Measurements from ENCODE around the gene TCEAL4.
A peak's percentile ranks its signal among the peaks of the same experiment; 100 is the strongest.

The TCEAL4 gene

DNA sequence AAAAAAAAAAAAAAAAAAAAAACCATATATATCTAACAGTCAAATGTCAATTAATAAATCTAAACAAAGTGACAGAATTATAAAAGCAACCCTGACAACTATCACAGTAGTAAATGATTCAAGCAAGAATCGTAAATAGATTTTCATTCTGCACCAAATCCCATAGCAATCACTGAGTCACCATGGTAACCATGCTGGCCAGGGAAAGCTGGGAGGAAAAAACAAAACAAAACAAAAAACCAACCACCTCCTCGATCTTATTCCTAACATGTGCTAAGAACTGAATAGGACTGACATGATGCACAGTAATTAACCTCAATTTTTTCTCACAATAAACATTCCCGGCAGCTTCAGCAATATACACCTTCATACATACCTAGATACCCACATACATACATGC lies 35.4 kb upstream of the TCEAL4 start:
- no peak for DNase-seq (ENCODE audit: insufficient read length, low spot score)
- TF ChIP-seq, protein P1, sequence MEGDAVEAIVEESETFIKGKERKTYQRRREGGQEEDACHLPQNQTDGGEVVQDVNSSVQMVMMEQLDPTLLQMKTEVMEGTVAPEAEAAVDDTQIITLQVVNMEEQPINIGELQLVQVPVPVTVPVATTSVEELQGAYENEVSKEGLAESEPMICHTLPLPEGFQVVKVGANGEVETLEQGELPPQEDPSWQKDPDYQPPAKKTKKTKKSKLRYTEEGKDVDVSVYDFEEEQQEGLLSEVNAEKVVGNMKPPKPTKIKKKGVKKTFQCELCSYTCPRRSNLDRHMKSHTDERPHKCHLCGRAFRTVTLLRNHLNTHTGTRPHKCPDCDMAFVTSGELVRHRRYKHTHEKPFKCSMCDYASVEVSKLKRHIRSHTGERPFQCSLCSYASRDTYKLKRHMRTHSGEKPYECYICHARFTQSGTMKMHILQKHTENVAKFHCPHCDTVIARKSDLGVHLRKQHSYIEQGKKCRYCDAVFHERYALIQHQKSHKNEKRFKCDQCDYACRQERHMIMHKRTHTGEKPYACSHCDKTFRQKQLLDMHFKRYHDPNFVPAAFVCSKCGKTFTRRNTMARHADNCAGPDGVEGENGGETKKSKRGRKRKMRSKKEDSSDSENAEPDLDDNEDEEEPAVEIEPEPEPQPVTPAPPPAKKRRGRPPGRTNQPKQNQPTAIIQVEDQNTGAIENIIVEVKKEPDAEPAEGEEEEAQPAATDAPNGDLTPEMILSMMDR (IDR thresholded peaks at IDR 0.05; ENCODE audit: insufficient read depth, missing control alignments) = no peak
- no peak for FAIRE-seq

- FAIRE-seq (no peak), DNase-seq (ENCODE audit: insufficient read length, low spot score) (no peak)
- TF ChIP-seq, protein P1 (IDR thresholded peaks at IDR 0.05; ENCODE audit: insufficient read depth, missing control alignments) = no peak
These were observed 34.8 kb upstream of the TCEAL4 start for GRCh38 chrX:103550415-103551051.

DNA sequence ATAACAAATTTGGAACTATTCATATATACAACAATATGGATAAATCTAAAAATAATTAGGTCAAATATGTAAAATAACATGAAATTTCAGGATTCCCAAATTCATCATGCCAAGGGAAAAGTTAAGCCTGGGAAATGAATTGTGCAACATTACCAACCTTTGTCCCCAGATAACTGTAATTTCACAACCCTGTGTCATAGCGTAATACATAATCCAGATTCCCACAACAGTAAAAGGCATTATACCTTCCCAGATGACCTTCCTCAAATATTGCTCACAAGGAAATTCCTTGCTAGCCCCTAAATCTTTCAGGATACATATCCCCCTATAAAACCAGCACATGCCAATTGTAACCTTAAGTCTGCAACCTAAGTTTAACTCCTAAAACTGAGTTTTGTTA lies 33.1 kb upstream of the TCEAL4 start:
- no peak for DNase-seq (ENCODE audit: insufficient read length, low spot score)
- FAIRE-seq = no peak
- TF ChIP-seq, protein P1 (IDR thresholded peaks at IDR 0.05; ENCODE audit: insufficient read depth, missing control alignments) = no peak

GRCh38 chrX:103554687-103555424 lies 30.5 kb upstream of the TCEAL4 start:
- TF ChIP-seq, protein P1 (IDR thresholded peaks at IDR 0.05; ENCODE audit: insufficient read depth, missing control alignments) = no peak
- FAIRE-seq (peak; percentile 70), DNase-seq (ENCODE audit: insufficient read length, low spot score) (no peak)

GRCh38 chrX:103556963-103557612 lies 28.2 kb upstream of the TCEAL4 start:
- FAIRE-seq (no peak), DNase-seq (ENCODE audit: insufficient read length, low spot score) (no peak)
- TF ChIP-seq, protein P1 (IDR thresholded peaks at IDR 0.05; ENCODE audit: insufficient read depth, missing control alignments) = no peak

GRCh38 chrX:103560256-103560655 lies 25.1 kb upstream of the TCEAL4 start:
- FAIRE-seq = no peak
- TF ChIP-seq, protein P1 (IDR thresholded peaks at IDR 0.05; ENCODE audit: insufficient read depth, missing control alignments) = no peak
- DNase-seq (ENCODE audit: insufficient read length, low spot score) = no peak
